Subcutaneous abdominal adipose tissue (tissue), 5 donors: ENCODE measurements around the gene PHTF1.
A peak's percentile ranks its signal among the peaks of the same experiment; 100 is the strongest.

Source experiments
- H3K27ac ChIP-seq: one replicate; pipeline ENCODE4 v1.7.0; 2013; ENCODE audit warnings: low read depth, mild to moderate bottlenecking, inconsistent platforms, low read length, moderate library complexity
- H3K27me3 ChIP-seq, 5 donors: one replicate each; pipeline ENCODE4 v1.7.0; 2013; ENCODE audit warnings: low read length in 5 of 5, inconsistent platforms in 1 of 5; ENCODE audit not compliant: control insufficient read depth in 5 of 5, insufficient read depth in 4 of 5
- H3K36me3 ChIP-seq, 5 donors: one replicate each; pipeline ENCODE4 v1.7.0; 2013; ENCODE audit warnings: low read length in 5 of 5; ENCODE audit not compliant: control insufficient read depth in 5 of 5, insufficient read depth in 5 of 5
- H3K4me1 ChIP-seq, 5 donors: one replicate each; pipeline ENCODE4 v1.7.0; 2013; ENCODE audit warnings: low read length in 5 of 5, mild to moderate bottlenecking in 3 of 5, moderate library complexity in 1 of 5; ENCODE audit not compliant: control insufficient read depth in 5 of 5, insufficient read depth in 5 of 5
- H3K4me3 ChIP-seq, 5 donors: one replicate each; pipeline ENCODE4 v1.7.0; 2013; ENCODE audit warnings: low read length in 5 of 5, low read depth in 1 of 5
- H3K9ac ChIP-seq, 5 donors: one replicate each; pipeline ENCODE4 v1.7.0; 2013; ENCODE audit warnings: low read length in 5 of 5, mild to moderate bottlenecking in 4 of 5, moderate library complexity in 3 of 5
- H3K9me3 ChIP-seq, 5 donors: one replicate each; pipeline ENCODE4 v1.7.0; 2013; ENCODE audit warnings: low read length in 5 of 5; ENCODE audit not compliant: control insufficient read depth in 5 of 5
- donor health status: healthy.
- donor health status: healthy.
- donor health status: healthy.
- donor health status: healthy.
- donor health status: healthy.

The PHTF1 gene

DNA sequence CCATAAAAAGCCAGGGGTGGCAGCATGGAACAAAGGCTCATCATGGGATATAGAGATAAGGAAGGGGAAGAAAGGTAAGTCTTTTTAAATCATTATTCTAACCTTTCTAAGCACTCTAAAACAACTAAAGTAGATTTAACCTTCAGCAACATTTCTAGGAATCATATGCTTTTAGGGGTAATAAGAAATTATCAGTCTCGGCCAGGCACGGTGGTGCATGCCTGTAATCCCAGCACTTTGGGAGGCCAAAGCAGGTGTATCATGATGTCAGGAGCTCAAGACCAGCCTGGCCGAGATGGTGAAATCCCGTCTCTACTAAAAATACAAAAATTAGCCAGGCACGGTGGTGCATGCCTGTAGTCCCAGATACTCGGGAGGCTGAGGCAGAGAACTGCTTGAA is 20.3 kb upstream of the PHTF1 start:
- no peak overlapping the region for H3K27ac ChIP-seq
- no peak overlapping the region for H3K9ac ChIP-seq
- H3K9me3 ChIP-seq: no peaks in the 10 kb centered on the region
- H3K4me3 ChIP-seq: no peak overlapping the region
- peaks cover 3 to 28% (median 24%) of the 10 kb centered on the region in 5 donors for H3K4me1 ChIP-seq
- H3K27me3 ChIP-seq: no peaks in the 10 kb centered on the region
- peaks cover 6 to 16% (median 11%) of the 10 kb centered on the region in 5 donors for H3K36me3 ChIP-seq

DNA sequence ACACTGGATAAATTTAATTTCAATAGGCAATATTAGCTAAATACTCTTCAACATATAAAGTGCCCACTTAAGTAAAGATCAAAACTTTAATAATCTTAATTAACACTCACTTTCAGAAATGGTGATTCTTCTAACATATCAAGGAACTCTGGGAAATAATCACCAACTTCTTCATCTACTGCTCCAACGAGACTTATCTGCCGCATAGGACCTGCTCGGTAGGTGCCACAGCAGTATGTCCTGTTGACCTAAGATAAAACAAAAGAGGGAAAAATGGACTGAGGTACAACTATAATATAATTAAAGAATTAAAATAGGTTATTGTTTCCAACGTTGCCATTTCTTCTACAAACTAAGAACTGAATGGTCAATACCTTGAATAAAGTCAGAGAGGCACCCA is 18.3 kb upstream of the PHTF1 start:
- Histone ChIP-seq H3K9ac (no peak overlapping the region), H3K9me3 (no peaks in the 10 kb centered on the region), H3K4me1 (peaks cover 0 to 12% (median 7%) of the 10 kb centered on the region in 5 donors), H3K27ac (no peak overlapping the region), H3K4me3 (no peak overlapping the region), H3K36me3 (peaks cover 9 to 18% (median 14%) of the 10 kb centered on the region in 5 donors), H3K27me3 (no peaks in the 10 kb centered on the region)

DNA sequence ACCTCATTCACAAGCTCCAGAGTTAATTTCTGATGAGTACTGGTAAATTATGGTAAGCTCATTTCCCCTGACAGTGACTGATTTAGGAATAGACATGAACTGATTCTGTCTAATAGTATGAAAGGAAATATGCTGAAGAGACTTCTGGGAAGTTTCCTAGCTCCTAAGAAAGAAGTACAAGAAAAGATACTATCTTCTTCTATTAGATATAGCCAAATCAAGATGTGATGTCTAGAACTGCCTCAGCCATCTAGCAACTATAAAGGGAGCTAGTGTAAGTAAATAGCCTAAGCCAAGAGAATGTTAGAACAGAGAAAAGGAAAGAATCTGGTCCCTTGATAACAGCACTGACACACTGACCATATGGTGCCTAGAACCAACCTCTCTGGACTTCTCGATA is 10.7 kb upstream of the PHTF1 start:
- Histone ChIP-seq H3K4me1 (no peaks in the 10 kb centered on the region), H3K27ac (no peak overlapping the region), H3K36me3 (peaks cover 24 to 33% (median 30%) of the 10 kb centered on the region in 5 donors)

DNA sequence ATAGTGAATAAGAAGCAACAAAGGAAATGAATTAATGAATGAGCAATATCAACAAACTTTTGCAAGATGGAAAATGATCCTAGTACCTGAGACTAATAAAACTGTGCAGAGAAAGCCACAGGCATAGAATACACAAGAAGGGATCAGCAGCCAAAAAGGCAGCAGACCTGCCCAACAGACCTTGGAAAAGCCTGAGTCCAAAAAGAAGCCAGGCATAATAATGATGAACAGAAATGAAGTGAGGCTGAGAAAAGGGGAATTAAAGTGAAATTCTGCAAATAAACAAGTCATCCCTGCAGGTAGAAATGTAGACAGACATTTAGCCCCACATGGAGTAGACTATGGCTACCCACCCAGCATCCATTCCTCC is 10.3 kb upstream of the PHTF1 start:
- H3K27ac ChIP-seq: no peak overlapping the region
- no peaks in the 10 kb centered on the region for H3K27me3 ChIP-seq
- no peaks in the 10 kb centered on the region for H3K9me3 ChIP-seq
- H3K36me3 ChIP-seq: peaks cover 23 to 38% (median 27%) of the 10 kb centered on the region in 5 donors
- H3K4me1 ChIP-seq: no peaks in the 10 kb centered on the region
- H3K4me3 ChIP-seq: no peak overlapping the region
- H3K9ac ChIP-seq: no peak overlapping the region

More for the DNA sequence above, 10.7 kb upstream of the PHTF1 start:
- Histone ChIP-seq H3K9me3 (no peaks in the 10 kb centered on the region), H3K9ac (no peak overlapping the region), H3K4me3 (no peak overlapping the region), H3K27me3 (no peaks in the 10 kb centered on the region)

DNA sequence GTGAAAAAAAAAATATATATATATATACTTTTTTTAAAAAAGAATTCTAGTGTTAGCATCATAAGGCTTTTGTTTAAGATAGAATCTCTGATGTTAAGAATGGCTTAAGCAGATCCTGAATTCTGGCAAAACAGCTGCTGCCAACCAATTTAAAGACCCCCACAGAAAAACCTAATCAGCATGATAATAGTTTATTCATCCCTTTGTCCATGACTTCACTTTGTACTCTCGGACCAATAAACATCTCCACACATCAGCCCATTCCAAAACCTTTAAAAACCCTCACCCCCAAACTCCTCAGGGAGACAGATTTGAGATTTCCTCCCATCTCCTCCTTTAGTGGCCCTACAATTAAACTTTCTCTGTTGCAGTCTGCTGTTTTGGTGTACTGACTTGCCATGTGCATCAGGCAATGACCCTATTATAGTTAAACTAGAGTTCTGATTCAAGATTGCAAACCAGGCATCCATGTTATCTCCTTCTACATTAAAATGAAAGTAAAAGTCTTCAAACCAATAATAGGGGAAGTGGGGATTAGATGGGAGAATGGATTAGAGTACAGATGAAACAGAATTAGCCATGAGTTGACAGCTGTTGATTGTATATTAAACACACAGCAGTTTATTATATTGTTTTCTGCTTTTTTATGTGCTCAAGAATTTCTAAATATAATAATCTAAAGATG is 9.8 kb upstream of the PHTF1 start:
- Histone ChIP-seq H3K27ac (no peak overlapping the region), H3K4me3 (no peak overlapping the region), H3K9me3 (no peaks in the 10 kb centered on the region), H3K4me1 (no peaks in the 10 kb centered on the region), H3K27me3 (no peaks in the 10 kb centered on the region), H3K36me3 (peaks cover 21 to 38% (median 24%) of the 10 kb centered on the region in 5 donors), H3K9ac (peak overlapping the region in 1 of 5 donors; percentile 11)

DNA sequence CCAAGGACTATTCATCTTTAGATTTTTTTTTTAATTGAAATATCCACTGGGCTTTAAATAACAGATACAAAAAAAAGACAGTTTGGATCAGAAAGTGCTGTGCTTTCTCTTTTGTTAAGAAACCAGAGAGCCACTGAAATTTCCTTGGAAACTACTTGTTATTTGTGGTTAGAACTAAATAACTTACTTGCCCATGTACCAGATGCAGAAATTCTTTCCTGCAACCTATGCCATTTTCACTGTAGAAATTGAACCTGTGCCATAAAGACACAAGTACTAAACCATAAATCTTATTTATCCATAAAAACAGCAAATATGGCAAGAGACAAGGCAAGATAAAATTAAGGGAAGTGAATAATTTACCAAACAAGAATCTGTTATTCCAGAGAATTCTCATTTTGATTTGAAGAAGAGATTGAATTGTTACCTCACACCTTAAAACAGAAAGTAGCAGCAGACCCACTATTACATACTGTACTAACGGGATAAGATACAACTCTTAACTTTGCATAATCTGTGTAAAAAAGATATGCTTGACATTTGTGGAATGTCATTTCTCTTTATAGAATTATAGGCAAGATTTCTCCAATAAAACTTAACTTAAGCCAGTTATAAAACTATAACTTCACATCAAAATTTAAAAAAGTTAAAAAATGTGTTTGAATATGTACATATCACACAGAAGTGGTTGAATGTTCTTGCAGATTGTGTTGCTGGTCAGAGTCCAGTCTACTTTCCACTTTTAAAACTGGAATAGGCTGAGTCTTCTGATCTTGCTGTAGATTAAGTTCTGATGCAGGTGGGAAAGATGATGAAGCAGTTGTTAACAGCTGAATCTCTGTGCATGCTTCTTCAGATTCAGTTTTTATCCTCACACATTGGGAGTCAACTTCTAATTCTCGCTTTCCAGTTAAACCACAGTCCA is 6.3 kb upstream of the PHTF1 start:
- H3K9ac ChIP-seq: no peak overlapping the region
- no peak overlapping the region for H3K4me3 ChIP-seq
- H3K27ac ChIP-seq: no peak overlapping the region
- H3K4me1 ChIP-seq: peaks cover 0 to 3% (median 0%) of the 10 kb centered on the region in 5 donors
- peaks cover 21 to 33% (median 22%) of the 10 kb centered on the region in 5 donors for H3K36me3 ChIP-seq
- no peaks in the 10 kb centered on the region for H3K27me3 ChIP-seq
- H3K9me3 ChIP-seq: no peaks in the 10 kb centered on the region

DNA sequence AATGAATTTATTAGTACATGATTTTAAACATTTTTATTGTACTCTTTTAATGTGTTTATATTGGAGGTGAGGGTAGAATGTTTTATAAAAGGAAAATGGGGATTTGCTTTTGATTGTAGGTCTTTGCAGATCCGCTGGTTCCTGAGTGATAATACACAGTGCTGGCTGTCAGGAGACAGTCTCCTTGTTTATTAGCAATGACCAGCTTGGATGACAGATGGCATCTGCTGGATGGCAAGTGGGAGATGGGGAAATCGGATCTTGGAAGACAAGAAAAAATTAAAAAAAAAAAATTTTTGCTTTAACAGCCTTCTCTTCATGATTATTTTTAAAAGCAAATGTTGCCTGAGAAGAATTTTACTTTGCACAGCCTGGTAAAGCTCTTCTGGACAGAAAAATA is 4.4 kb upstream of the PHTF1 start:
- no peak overlapping the region for H3K9ac ChIP-seq
- H3K9me3 ChIP-seq: no peaks in the 10 kb centered on the region
- peaks cover 0 to 9% (median 8%) of the 10 kb centered on the region in 5 donors for H3K4me1 ChIP-seq
- H3K27ac ChIP-seq: no peak overlapping the region
- H3K36me3 ChIP-seq: peaks cover 21 to 33% (median 22%) of the 10 kb centered on the region in 5 donors
- H3K4me3 ChIP-seq: no peak overlapping the region
- H3K27me3 ChIP-seq: no peaks in the 10 kb centered on the region

DNA sequence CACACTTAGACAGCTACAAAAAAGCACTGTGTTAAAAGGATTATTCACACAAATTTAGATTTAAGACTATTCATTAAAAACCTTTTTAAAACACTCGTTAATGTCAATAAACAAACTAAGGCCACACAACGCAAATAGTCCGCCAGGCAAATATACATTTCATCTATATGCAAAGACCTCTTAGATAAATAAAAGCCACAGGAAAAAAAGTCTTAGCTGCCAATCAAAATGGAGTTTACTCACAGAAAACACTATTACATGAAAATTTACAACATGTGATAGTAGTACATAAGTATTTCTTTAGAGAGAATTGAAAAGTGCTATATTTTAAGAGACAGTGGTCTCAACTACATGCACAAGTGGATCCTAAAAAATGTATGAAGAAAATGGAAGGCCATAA is 2.7 kb upstream of the PHTF1 start:
- H3K9ac ChIP-seq: no peak overlapping the region
- no peaks in the 10 kb centered on the region for H3K9me3 ChIP-seq
- peaks cover 0 to 26% (median 21%) of the 10 kb centered on the region in 5 donors for H3K4me1 ChIP-seq
- no peak overlapping the region for H3K4me3 ChIP-seq
- no peaks in the 10 kb centered on the region for H3K27me3 ChIP-seq
- H3K27ac ChIP-seq: no peak overlapping the region
- H3K36me3 ChIP-seq: peaks cover 14 to 22% (median 16%) of the 10 kb centered on the region in 5 donors

DNA sequence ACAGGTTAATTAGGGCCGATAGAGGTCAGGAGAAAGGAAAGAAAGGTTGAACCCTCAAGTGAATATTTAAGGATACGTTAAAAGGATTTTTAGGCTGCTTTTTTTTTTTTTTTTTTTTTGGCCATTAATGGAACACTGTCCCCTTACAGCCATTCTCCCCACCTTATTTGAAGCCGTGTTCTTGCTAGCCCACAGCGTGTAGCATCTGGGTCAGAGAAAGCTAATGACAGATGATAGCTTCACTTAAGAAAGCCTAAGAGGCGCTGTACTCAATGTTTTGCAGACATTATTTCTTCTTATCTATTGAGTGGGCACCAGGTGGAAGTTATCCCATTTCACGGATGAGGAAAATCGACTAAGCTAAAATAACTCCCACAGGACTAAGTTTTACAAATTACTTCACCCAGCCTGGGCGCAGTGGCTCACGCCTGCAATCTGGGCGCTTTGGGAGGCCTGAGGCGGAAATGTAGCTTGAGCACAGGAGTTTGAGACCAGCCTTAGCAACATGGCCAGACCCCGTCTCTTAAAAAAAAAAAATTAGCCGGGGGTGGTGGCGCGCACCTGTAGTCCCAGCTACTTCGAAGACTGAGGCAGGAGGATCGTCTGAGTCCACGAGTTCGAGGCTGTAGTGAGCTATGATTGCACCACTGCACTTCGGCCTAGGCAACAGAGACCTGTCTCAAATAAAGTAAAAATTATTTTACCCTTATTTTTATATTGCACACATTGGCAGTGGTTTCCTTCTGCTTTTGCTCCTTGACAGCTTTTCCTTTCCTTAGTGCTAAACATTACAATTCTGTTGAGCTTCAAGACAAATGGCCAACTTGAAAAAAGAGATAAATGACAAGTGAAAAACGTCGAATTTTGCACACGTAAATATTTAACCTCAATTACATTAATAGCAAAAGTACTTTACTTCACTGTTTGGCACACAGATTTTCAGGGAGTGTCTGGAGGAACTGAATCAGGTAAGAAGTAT is 1.1 kb upstream of the PHTF1 start:
- no peaks in the 10 kb centered on the region for H3K27me3 ChIP-seq
- peak overlapping the region; percentile 94 for H3K27ac ChIP-seq
- H3K4me3 ChIP-seq: peak overlapping the region; percentile 92 to 99 (median 97)
- H3K9ac ChIP-seq: peak overlapping the region; percentile 93 to 100 (median 96)
- H3K9me3 ChIP-seq: no peaks in the 10 kb centered on the region
- peaks cover 0 to 26% (median 21%) of the 10 kb centered on the region in 5 donors for H3K4me1 ChIP-seq
- peaks cover 1 to 9% (median 5%) of the 10 kb centered on the region in 5 donors for H3K36me3 ChIP-seq
